Stimulated activated naive CD4-positive, alpha-beta T cell treated with Interleukin-2 at 50 U/mL for 16 hours (primary cell): ENCODE results near the gene KCTD21.
A peak's percentile ranks its signal among the peaks of the same experiment; 100 is the strongest.

Experiments used
- DNase-seq: peaks from one replicate; lab custom pipeline; 2025; lab: John Stamatoyannopoulos, UW

The KCTD21 gene

GRCh38 chr11:78219493-78220217 is 31.2 kb upstream of the KCTD21 start:
- DNase-seq: no peak

- DNase-seq: no peak
These were observed 30.5 kb upstream of the KCTD21 start for GRCh38 chr11:78218707-78219492.

- no peak for DNase-seq
These were observed 29.5 kb upstream of the KCTD21 start for GRCh38 chr11:78217650-78218541.

GRCh38 chr11:78216571-78217287 is 28.3 kb upstream of the KCTD21 start:
- DNase-seq: no peak

GRCh38 chr11:78216021-78216420 is 27.6 kb upstream of the KCTD21 start:
- DNase-seq: no peak

GRCh38 chr11:78214331-78215194 is 26.1 kb upstream of the KCTD21 start:
- DNase-seq: no peak

- no peak for DNase-seq
These were observed 25.3 kb upstream of the KCTD21 start for GRCh38 chr11:78213526-78214330.

- no peak for DNase-seq
These were observed 24.4 kb upstream of the KCTD21 start for GRCh38 chr11:78212586-78213371.

- DNase-seq: no peak
These were observed 23.1 kb upstream of the KCTD21 start for GRCh38 chr11:78211565-78211964.

- DNase-seq: no peak
These were observed 21.7 kb upstream of the KCTD21 start for GRCh38 chr11:78210000-78210608.

GRCh38 chr11:78209478-78209877 is 21.1 kb upstream of the KCTD21 start:
- no peak for DNase-seq

GRCh38 chr11:78208257-78209165 is 20.1 kb upstream of the KCTD21 start:
- no peak for DNase-seq

GRCh38 chr11:78207532-78208256 is 19.3 kb upstream of the KCTD21 start:
- no peak for DNase-seq

- no peak for DNase-seq
These were observed 17.3 kb upstream of the KCTD21 start for GRCh38 chr11:78205691-78206090.

GRCh38 chr11:78205256-78205655 is 16.8 kb upstream of the KCTD21 start:
- no peak for DNase-seq

- DNase-seq: no peak
These were observed 14.8 kb upstream of the KCTD21 start for GRCh38 chr11:78203184-78203583.

GRCh38 chr11:78202733-78203167 is 14.3 kb upstream of the KCTD21 start:
- DNase-seq: peak; percentile 17
